ES-I3 (cell line): ENCODE data around the gene TRIM62.

Experiments used
- H3K36me3 ChIP-seq: 2 replicates; pipeline ENCODE4 v1.6.1; 2013; ENCODE audit warnings: mild to moderate bottlenecking, low read length, control low read depth, moderate library complexity; ENCODE audit not compliant: insufficient read depth
- H3K4me1 ChIP-seq: 2 replicates; pipeline ENCODE4 v1.6.1; 2013; ENCODE audit warnings: mild to moderate bottlenecking, control low read depth, low read length; ENCODE audit not compliant: insufficient read depth
- H3K9ac ChIP-seq: 2 replicates; pipeline ENCODE4 v1.6.1; 2013; ENCODE audit warnings: low read depth, mild to moderate bottlenecking, low read length, moderate library complexity
- H3K9me3 ChIP-seq: 2 replicates; pipeline ENCODE4 v1.6.1; 2013; ENCODE audit warnings: mild to moderate bottlenecking, low read length, moderate library complexity; ENCODE audit not compliant: control insufficient read depth, insufficient read depth

Gene TRIM62

DNA sequence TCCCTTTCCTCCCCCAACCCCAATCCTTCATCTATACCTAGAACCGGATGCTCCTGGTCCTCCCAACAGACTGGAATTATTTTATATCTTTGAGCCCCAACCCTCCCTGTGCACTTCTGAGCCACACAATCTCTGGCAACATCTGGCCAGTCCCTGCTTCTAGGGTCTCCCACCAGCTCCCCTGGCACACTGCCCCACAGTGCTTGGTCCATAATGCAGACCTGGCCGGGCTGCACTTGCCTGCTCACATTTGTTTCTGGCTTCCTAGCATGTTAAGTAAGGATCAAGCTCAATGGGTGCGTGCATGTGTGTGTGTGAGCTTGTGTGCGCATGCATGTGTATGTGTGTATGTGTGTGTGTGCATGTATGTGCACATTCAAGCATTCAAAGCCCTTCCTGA is 8.8 kb downstream of the TRIM62 start:
- Histone ChIP-seq H3K9me3 (no peaks in the 10 kb centered on the region), H3K36me3 (no peaks in the 10 kb centered on the region)

GRCh38 chr1:33171977-33172813 is 9.6 kb downstream of the TRIM62 start:
- Histone ChIP-seq H3K9me3 (no peaks in the 10 kb centered on the region), H3K4me1 (peaks cover 20% of the 10 kb centered on the region; the same call in 1 of the 2 replicates), H3K36me3 (no peaks in the 10 kb centered on the region), H3K9ac (no peak overlapping the region)

More for the DNA sequence above, 8.8 kb downstream of the TRIM62 start:
- Histone ChIP-seq H3K4me1 (peaks cover 20% of the 10 kb centered on the region; the same call in 1 of the 2 replicates), H3K9ac (no peak overlapping the region)

GRCh38 chr1:33170351-33171274 is 11.2 kb downstream of the TRIM62 start:
- H3K36me3 ChIP-seq = no peaks in the 10 kb centered on the region
- H3K4me1 ChIP-seq = peaks cover 17% of the 10 kb centered on the region; the same call in 1 of the 2 replicates
- H3K9me3 ChIP-seq = no peaks in the 10 kb centered on the region
- no peak overlapping the region for H3K9ac ChIP-seq

- no peaks in the 10 kb centered on the region for H3K9me3 ChIP-seq
Measured at GRCh38 chr1:33169290-33170055, 12.4 kb downstream of the TRIM62 start.

DNA sequence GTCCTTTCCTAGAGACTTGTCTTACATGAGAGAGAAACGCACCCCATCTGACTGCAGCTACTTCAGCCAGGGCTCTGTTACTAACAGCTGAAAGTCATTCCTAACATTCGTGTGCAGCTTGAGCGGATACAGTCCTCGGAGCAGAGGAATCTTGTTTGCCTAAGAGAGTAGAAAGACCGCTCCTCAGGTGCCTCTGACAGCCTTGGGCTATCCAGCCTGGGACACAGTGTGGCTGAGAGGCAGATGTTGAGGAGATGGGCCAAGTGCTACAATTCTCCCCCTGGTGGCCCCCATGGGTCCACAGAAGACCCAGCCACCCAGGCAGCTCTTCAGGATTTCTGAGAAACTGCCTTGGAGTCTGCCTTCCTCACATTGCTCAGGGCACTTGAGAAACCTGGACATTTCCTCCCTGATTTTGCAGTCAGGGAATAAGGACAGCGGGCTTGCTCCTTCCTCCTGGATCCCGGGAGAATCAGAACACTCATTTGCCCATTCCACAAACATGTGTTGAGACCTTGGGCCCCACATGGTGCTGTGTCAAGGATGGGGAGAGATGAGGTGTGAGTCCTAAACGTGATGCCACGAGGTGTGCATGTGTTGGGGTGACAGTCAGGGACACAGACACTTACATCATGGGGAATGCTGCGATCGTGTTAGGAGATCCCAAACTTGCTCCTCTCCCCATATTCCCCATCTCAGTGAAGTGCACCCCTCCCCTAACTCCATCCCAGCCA is 13.1 kb downstream of the TRIM62 start:
- no peaks in the 10 kb centered on the region for H3K9me3 ChIP-seq
- H3K36me3 ChIP-seq = no peaks in the 10 kb centered on the region
- H3K9ac ChIP-seq = no peak overlapping the region
- peaks cover 29% of the 10 kb centered on the region for H3K4me1 ChIP-seq

More at GRCh38 chr1:33169290-33170055, 12.4 kb downstream of the TRIM62 start:
- Histone ChIP-seq H3K4me1 (peaks cover 22% of the 10 kb centered on the region), H3K9ac (no peak overlapping the region), H3K36me3 (no peaks in the 10 kb centered on the region)

- Histone ChIP-seq H3K9me3 (no peaks in the 10 kb centered on the region), H3K4me1 (peaks cover 29% of the 10 kb centered on the region), H3K36me3 (no peaks in the 10 kb centered on the region), H3K9ac (no peak overlapping the region)
Measured at GRCh38 chr1:33167650-33168447, 14.0 kb downstream of the TRIM62 start.

DNA sequence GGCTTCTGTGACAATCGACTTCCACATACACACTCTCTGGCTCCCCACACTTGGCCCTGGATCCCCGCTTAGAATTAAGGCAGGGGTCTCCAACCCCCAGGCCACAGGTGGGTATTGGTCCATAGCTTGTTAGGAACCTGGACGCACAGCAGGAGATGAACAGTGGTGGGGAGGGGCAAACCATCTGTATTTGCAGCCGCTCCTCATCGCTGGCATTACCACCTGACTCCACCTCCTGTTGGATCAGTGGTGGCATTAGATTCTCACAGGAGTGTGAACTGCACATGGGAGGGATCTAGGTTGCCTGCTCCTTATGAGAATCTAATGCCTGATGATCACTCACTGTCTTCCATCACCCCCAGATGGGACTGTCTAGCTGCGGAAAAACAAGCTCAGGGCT is 16.0 kb downstream of the TRIM62 start:
- H3K4me1 ChIP-seq = peaks cover 41% of the 10 kb centered on the region
- no peaks in the 10 kb centered on the region for H3K9me3 ChIP-seq
- no peaks in the 10 kb centered on the region for H3K36me3 ChIP-seq
- H3K9ac ChIP-seq = no peak overlapping the region

GRCh38 chr1:33165209-33165608 is 16.6 kb downstream of the TRIM62 start:
- Histone ChIP-seq H3K36me3 (no peaks in the 10 kb centered on the region), H3K9me3 (no peaks in the 10 kb centered on the region), H3K4me1 (peaks cover 43% of the 10 kb centered on the region), H3K9ac (no peak overlapping the region)

- Histone ChIP-seq H3K36me3 (no peaks in the 10 kb centered on the region), H3K9me3 (no peaks in the 10 kb centered on the region), H3K4me1 (peaks cover 35% of the 10 kb centered on the region), H3K9ac (no peak overlapping the region)
Measured at GRCh38 chr1:33163621-33164519, 18.0 kb downstream of the TRIM62 start.

DNA sequence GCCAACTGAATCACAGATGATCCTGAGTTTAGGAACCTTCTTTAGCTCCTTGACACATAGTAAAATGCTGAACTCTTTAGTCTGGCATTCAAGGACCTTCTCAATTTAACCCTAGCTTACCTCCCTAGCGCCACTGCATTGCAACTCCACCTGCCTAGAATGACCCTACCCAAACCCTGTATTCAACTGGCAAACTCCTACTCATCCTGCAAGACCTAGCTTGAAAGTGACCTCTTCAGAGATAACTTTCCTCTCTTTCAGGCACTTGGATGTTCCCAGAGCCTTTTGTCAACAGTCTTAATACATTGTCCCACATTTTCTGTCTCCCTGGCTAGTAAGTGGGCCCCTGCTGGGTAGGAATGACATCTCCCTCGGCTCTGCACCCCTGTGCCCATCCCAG is 19.7 kb downstream of the TRIM62 start:
- Histone ChIP-seq H3K36me3 (no peaks in the 10 kb centered on the region), H3K9ac (no peak overlapping the region), H3K9me3 (no peaks in the 10 kb centered on the region), H3K4me1 (peaks cover 31% of the 10 kb centered on the region)

DNA sequence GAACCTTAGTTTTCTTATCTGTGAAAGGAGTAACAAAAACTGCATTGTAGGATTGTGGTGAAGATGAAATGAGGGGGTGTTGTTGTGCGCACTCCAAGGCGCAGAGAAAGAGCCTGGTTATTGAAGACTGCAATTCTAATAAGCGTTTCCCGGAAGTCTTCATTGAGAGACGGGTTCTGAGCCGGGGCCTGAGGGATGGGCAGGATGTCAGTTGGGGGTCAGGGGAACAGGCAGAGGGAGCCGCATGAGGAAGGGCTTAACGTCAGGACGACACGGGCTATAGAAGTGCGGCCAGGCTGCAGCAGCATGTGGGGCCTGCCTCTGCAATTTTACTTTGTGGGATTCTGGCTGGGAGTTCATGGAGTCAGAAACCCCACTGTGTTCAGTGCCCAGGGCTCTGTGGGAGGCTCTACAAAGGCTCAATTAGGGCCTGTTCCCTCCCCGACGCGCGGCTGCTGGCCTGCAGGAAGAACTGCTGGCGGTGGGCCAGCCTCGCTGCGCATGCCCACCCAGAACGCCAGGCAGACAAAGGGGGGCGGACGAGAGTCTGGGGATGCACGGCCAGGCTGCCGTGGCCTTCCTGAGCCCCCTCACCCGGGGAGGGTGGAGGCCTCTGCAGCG is 20.7 kb downstream of the TRIM62 start:
- peaks cover 31% of the 10 kb centered on the region for H3K4me1 ChIP-seq
- no peaks in the 10 kb centered on the region for H3K36me3 ChIP-seq
- no peak overlapping the region for H3K9ac ChIP-seq
- H3K9me3 ChIP-seq = no peaks in the 10 kb centered on the region

DNA sequence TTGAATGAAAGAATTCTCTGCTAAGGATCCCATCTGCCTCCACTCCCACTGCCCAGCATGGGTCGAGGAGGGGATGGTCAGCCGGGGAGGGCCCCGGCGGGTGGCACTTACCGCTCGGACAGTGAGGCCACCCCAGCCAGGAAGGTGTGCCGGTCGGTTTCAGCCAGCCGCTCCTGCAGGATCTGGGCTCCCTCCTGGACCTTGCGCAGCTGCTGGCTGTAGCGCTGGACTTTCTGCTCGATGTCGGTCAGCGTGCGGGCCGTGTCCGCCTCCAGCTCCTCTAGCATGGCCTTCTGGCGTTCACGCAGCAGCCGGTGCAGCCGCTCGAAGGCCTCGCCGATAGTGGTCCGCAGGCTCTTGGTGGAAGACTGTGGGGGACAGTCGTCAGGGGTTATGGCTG is 22.3 kb downstream of the TRIM62 start:
- Histone ChIP-seq H3K9ac (no peak overlapping the region), H3K9me3 (no peaks in the 10 kb centered on the region), H3K4me1 (peaks cover 26% of the 10 kb centered on the region), H3K36me3 (no peaks in the 10 kb centered on the region)
